GM18907 (cell line): ENCODE measurements around the gene SRGAP2B.
"Not testable (repeated sequence)": the region's sequence is repeated elsewhere in the genome, so short reads cannot be mapped to it uniquely, and the experiment has no call there.

Source experiments
- ATAC-seq: cut with Tn5 transposase; IDR thresholded peaks from one replicate; pipeline ENCODE4 v1.9.1; 2021; ENCODE audit warnings: mild to moderate bottlenecking, moderate library complexity; ENCODE audit not compliant: unreplicated experiment

The SRGAP2B gene

GRCh38 chr1:145095284-145096057 lies at the start of gene SRGAP2B, which contains the start of gene FAM72D:
Gene SRGAP2B (minus strand): TSS chr1:145095328. CDS start chr1:145092901, 2,427 bp downstream.
Gene FAM72D (plus strand): TSS chr1:145095974. CDS start chr1:145096848, 874 bp downstream.
- peak; percentile 89 for ATAC-seq

GRCh38 chr1:145144264-145144913 lies 49.3 kb upstream of the SRGAP2B start:
- not testable (repeated sequence) for ATAC-seq

- ATAC-seq, result not testable (repeated sequence)
These were observed 45.4 kb upstream of the SRGAP2B start for GRCh38 chr1:145140549-145140948.

- ATAC-seq, result not testable (repeated sequence)
These were observed 39.3 kb upstream of the SRGAP2B start for GRCh38 chr1:145134476-145134875.

GRCh38 chr1:145128697-145129469 lies 33.8 kb upstream of the SRGAP2B start:
- ATAC-seq, result not testable (repeated sequence)

- not testable (repeated sequence) for ATAC-seq
These were observed 32.0 kb upstream of the SRGAP2B start for GRCh38 chr1:145127144-145127543.

GRCh38 chr1:145125112-145125511 lies 30.0 kb upstream of the SRGAP2B start:
- not testable (repeated sequence) for ATAC-seq

GRCh38 chr1:145123992-145124641 lies 29.0 kb upstream of the SRGAP2B start:
- not testable (repeated sequence) for ATAC-seq

GRCh38 chr1:145123062-145123395 lies 27.9 kb upstream of the SRGAP2B start:
- ATAC-seq, result not testable (repeated sequence)

- not testable (repeated sequence) for ATAC-seq
These were observed 27.4 kb upstream of the SRGAP2B start for GRCh38 chr1:145122344-145123061.

GRCh38 chr1:145119842-145120241 lies 24.7 kb upstream of the SRGAP2B start:
- not testable (repeated sequence) for ATAC-seq

GRCh38 chr1:145115587-145116493 lies 20.7 kb upstream of the SRGAP2B start:
- not testable (repeated sequence) for ATAC-seq

GRCh38 chr1:145114560-145115057 lies 19.5 kb upstream of the SRGAP2B start:
- ATAC-seq, result not testable (repeated sequence)

- ATAC-seq, result not testable (repeated sequence)
These were observed 17.6 kb upstream of the SRGAP2B start for GRCh38 chr1:145112703-145113102.

- not testable (repeated sequence) for ATAC-seq
These were observed 16.5 kb upstream of the SRGAP2B start for GRCh38 chr1:145111674-145112073.

- ATAC-seq, result not testable (repeated sequence)
These were observed 8.2 kb upstream of the SRGAP2B start for GRCh38 chr1:145103294-145103693.

- not testable (repeated sequence) for ATAC-seq
These were observed 6.6 kb upstream of the SRGAP2B start for GRCh38 chr1:145101725-145102124.

- peak; percentile 19 for ATAC-seq
These were observed 395 bp downstream of the SRGAP2B start for GRCh38 chr1:145094655-145095211.
